ENCODE data around the gene CFLAR.

- peak in 1 of 2 experiments; percentile 77; a peak in 2 of 4 replicates for TF ChIP-seq EP300 (IDR thresholded peaks at IDR 0.05; ENCODE audit: borderline replicate concordance in 1 of 2, low read depth in 1 of 2, low read length in 1 of 2)
- TF ChIP-seq YY1 (IDR thresholded peaks at IDR 0.05; ENCODE audit: low read depth) = 0 out of 2 replicates have a peak, but pooled peaks have one; percentile 49
- TF ChIP-seq USF1 (IDR thresholded peaks at IDR 0.05; ENCODE audit: borderline replicate concordance, low read depth) = no peak
Measured at GRCh38 chr2:201151127-201151981, 35.4 kb downstream of the CFLAR start.

All from SK-N-SH (cell line).